HFF-Myc (cell line): ENCODE results near the gene PRPH.
A peak's percentile ranks its signal among the peaks of the same experiment; 100 is the strongest.

ENCODE experiments used
- DNase-seq: peaks from one replicate; pipeline ENCODE4 v3.0.0-alpha.2; 2011; ENCODE audit warnings: low read depth; ENCODE audit errors: extremely low read depth
- H3K4me3 ChIP-seq: replicated peaks from 2 replicates; pipeline ENCODE4 v1.5.1; 2011; ENCODE audit warnings: low read depth, mild to moderate bottlenecking, control low read depth, low read length
- TF ChIP-seq, protein P1 (sequence below): IDR thresholded peaks from 2 replicates; pipeline ENCODE4 v1.5.1; 2012; ENCODE audit warnings: mild to moderate bottlenecking, low read depth, low read length, control low read depth; ENCODE audit errors: missing control alignments

Gene PRPH

DNA sequence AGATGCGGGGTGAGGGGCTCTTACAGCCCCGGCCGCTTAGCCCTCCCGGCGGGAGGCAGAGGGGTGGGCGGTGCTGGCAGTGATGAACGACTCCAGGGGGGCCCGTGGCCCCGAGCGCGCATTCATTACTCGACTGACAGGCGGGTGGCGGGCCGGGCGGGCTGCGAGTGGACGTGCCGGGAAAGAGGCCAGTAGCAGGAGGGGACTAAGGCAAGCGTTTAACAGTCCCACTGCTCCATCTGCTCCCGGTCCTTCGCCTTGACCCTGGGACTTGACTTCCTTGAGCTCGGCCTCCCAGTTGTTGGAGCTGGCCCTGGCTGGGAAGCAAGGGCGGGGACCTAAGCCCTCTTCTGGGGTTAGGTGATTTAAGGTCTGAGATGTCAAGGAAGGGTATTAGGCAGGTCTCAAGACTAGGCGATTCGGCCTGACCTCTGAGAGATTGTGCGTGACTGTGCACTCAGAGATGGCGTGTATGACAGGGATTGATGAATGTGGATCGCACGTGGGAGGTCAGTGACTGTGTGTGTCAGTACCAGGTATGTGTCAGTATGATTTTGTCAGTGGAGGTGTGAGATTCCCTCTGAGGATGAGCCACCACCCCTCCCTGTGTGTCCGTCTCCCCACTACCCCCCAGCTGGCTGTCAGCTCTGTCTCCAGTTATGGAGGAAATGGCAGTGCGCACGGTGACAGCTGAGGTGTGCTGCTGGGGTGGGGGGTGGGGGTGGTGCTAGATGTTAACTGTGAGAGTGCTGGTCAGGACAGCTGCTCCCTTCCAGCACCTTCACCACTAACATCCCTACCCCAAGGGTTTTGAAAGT is 48.2 kb downstream of the PRPH start:
- DNase-seq: no peak
- TF ChIP-seq, protein P1, sequence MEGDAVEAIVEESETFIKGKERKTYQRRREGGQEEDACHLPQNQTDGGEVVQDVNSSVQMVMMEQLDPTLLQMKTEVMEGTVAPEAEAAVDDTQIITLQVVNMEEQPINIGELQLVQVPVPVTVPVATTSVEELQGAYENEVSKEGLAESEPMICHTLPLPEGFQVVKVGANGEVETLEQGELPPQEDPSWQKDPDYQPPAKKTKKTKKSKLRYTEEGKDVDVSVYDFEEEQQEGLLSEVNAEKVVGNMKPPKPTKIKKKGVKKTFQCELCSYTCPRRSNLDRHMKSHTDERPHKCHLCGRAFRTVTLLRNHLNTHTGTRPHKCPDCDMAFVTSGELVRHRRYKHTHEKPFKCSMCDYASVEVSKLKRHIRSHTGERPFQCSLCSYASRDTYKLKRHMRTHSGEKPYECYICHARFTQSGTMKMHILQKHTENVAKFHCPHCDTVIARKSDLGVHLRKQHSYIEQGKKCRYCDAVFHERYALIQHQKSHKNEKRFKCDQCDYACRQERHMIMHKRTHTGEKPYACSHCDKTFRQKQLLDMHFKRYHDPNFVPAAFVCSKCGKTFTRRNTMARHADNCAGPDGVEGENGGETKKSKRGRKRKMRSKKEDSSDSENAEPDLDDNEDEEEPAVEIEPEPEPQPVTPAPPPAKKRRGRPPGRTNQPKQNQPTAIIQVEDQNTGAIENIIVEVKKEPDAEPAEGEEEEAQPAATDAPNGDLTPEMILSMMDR: no peak
- H3K4me3 ChIP-seq: peak overlapping the region; percentile 4; the same call in 1 of the 2 replicates

DNA sequence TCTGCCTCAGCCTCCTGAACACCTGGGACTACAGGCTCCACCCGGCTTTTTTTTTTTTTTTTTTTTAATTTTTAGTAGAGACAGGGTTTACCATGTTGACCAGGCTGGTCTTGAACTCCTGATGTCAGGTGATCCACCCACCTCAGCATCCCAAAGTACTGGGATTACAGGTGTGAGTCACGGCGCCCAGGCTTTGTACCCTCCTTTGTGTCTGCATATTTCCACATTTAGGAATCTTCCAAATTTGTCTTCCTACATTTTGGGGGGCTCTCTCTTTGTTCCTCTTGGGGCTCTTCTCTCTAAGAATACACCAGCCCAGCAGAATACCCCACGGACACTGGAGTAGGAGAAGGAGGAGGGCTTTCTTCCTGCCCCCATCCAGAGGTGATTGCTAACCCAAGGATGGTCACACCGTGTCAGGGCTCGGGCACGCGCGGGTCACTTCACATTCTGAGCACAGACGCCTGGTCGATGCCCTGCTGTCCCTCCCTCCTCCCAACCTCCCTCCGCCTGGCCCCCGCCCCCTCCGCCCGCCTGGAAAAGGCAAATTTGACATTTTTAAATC is 49.6 kb downstream of the PRPH start:
- DNase-seq: no peak
- no peak overlapping the region for H3K4me3 ChIP-seq
- TF ChIP-seq, protein P1: no peak

GRCh38 chr12:49345051-49345824 is 50.3 kb downstream of the PRPH start:
- TF ChIP-seq, protein P1: no peak
- DNase-seq: no peak
- peak overlapping the region; percentile 23 for H3K4me3 ChIP-seq

- DNase-seq: no peak
- peak overlapping the region; percentile 23 for H3K4me3 ChIP-seq
- TF ChIP-seq, protein P1: no peak
Measured at GRCh38 chr12:49345825-49346658, 51.1 kb downstream of the PRPH start.

DNA sequence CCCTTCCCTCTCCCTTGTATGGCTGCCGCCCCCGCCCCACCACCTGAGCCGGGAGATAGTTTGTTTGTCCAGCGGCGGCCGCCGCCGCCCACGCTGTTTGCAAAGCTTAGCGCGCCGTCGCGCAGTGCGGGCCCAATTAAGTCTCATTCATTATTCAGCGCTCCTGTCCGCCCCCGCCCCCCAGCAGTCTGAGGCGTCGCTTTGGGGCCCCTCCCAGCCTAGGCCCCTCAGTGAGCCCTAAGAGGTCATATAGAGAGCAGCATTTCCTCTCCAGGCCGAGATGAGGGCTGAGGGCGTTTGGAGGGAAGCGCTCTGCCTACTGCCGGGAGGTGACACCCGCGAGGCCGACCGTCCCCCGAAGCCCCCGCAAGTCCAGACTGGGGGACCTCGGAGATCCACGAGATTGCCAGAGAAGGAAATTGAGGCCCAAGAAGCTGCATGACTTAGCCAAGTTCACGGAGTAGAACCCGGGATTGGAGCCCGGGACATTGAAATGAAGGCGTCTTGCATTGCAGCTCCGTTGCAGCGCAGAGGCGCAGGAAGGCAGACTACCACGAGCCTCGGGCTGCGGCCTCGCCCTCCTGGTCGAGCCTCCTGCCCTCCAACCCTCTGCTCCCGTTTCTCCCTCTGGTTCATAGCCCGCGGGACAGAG is 51.8 kb downstream of the PRPH start, which contains the start of gene DNAJC22:
Gene DNAJC22, plus strand, starts transcription at position 230 of the 652 bp plus-strand sequence. CDS start 1,985 bp downstream, outside the sequence.
- TF ChIP-seq, protein P1: no peak
- no peak for DNase-seq
- peak within 1 kb of the TSS; percentile 34 for H3K4me3 ChIP-seq
